PC-3 (cell line): ENCODE results near the gene SLC25A26.

Experiments
- CTCF ChIP-seq: fragments of 300-600 bp; sonication (generic); conservative IDR thresholded peaks from 2 replicates; pipeline ENCODE4 v1.5.1; 2017; ENCODE audit warnings: antibody characterized with exemption, low read depth, mild to moderate bottlenecking, low read length
- EZH2 ChIP-seq: fragments of 300-600 bp; sonication (generic); IDR thresholded peaks from one replicate; pipeline ENCODE4 v1.6.1; 2017; ENCODE audit warnings: antibody characterized with exemption, mild to moderate bottlenecking, low read length; ENCODE audit not compliant: unreplicated experiment

- no peak for TF ChIP-seq CTCF
- TF ChIP-seq EZH2: no peak
Observed at GRCh38 chr3:66423791-66424190, 203.0 kb downstream of the SLC25A26 start.
